ENCODE data around the gene LSMEM2. TPM values are rescaled to one million over a fixed set of nuclear protein-coding genes. Genes with fewer than 3 reads are reported as not detected.

Gene LSMEM2
- total RNA-seq, 1 experiment from 2014 or later: 0.57 TPM

- peaks cover 52% of the 10 kb centered on the region for H3K4me1 Mint-ChIP-seq
- H3K36me3 Mint-ChIP-seq: no peaks in the 10 kb centered on the region
- DNase-seq (ENCODE audit: low spot score): no peak
- H3K27ac Mint-ChIP-seq: no peak overlapping the region
- POLR2A ChIA-PET: interaction anchor here (0.9 kb wide), 1 partner anchor 10 kb away, joined by 3 read pairs; no protein-coding TSS in a partner anchor
- ATAC-seq: no peak
- H3K27me3 Mint-ChIP-seq (ENCODE audit: low read depth): peaks cover 28% of the 10 kb centered on the region
- no peak overlapping the region for H3K4me3 Mint-ChIP-seq
- no peaks in the 10 kb centered on the region for H3K9me3 Mint-ChIP-seq
- TF ChIP-seq GRHL2 (CRISPR knock-in tag; IDR thresholded peaks at IDR 0.05; ENCODE audit: insufficient replicate concordance, severe bottlenecking): no peak
- TF ChIP-seq, protein P1, sequence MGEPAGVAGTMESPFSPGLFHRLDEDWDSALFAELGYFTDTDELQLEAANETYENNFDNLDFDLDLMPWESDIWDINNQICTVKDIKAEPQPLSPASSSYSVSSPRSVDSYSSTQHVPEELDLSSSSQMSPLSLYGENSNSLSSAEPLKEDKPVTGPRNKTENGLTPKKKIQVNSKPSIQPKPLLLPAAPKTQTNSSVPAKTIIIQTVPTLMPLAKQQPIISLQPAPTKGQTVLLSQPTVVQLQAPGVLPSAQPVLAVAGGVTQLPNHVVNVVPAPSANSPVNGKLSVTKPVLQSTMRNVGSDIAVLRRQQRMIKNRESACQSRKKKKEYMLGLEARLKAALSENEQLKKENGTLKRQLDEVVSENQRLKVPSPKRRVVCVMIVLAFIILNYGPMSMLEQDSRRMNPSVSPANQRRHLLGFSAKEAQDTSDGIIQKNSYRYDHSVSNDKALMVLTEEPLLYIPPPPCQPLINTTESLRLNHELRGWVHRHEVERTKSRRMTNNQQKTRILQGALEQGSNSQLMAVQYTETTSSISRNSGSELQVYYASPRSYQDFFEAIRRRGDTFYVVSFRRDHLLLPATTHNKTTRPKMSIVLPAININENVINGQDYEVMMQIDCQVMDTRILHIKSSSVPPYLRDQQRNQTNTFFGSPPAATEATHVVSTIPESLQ (CRISPR knock-in tag; IDR thresholded peaks at IDR 0.05): no peak
- no peak for TF ChIP-seq NR2C2 (CRISPR knock-in tag; IDR thresholded peaks at IDR 0.05)
- TF ChIP-seq, protein P2, sequence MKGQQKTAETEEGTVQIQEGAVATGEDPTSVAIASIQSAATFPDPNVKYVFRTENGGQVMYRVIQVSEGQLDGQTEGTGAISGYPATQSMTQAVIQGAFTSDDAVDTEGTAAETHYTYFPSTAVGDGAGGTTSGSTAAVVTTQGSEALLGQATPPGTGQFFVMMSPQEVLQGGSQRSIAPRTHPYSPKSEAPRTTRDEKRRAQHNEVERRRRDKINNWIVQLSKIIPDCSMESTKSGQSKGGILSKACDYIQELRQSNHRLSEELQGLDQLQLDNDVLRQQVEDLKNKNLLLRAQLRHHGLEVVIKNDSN (CRISPR knock-in tag; IDR thresholded peaks at IDR 0.05): no peak
- no peak for TF ChIP-seq ETV6 (CRISPR knock-in tag; IDR thresholded peaks at IDR 0.05)
- no peak for TF ChIP-seq ZNF532 (CRISPR knock-in tag; IDR thresholded peaks at IDR 0.05; ENCODE audit: borderline replicate concordance)
- TF ChIP-seq ESRRA (CRISPR knock-in tag; IDR thresholded peaks at IDR 0.05; ENCODE audit: borderline replicate concordance): no peak
- TF ChIP-seq CBFB (CRISPR knock-in tag; IDR thresholded peaks at IDR 0.05; ENCODE audit: low read depth): no peak
- TF ChIP-seq NR1H2 (CRISPR knock-in tag; IDR thresholded peaks at IDR 0.05): no peak
- no peak for TF ChIP-seq ZNF219 (CRISPR knock-in tag; IDR thresholded peaks at IDR 0.05; ENCODE audit: borderline replicate concordance)
- CTCF ChIA-PET: interaction anchor here (1.9 to 12.5 kb wide), 4 partner anchors 11 to 77 kb away, joined by 8 to 145 read pairs (median 48); partner anchors contain the start of gene GNAT1
These were observed 8.3 kb upstream of the LSMEM2 start for GRCh38 chr3:50270422-50271224.

DNA sequence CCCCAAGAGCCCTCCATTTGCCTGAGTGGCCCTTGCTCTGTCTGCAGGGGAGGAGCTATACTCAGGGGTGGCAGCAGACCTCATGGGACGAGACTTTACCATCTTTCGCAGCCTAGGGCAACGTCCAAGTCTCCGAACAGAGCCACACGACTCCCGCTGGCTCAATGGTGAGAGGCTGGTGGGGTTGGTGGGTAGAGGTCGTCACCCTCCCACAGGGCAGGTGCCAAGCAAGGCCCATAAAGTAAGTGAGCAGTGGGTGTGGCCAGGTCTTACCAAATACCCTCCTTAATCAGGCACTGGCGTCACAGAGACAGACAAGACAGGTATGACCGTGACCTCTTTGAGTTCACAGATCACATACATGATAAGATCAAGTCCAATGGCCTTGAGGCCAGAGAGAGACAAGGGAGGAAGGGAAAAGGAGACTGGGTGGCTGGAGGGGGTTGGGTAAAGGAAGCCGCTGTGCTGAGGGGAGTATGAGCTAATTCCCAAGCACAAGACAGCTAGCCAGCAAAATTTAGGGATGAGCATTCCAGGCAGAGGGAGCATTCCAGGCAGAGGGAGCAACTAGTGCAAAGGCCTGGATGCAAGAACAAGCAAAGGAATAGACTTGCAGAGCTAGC lies 7.5 kb upstream of the LSMEM2 start:
- H3K4me1 Mint-ChIP-seq: peaks cover 52% of the 10 kb centered on the region
- no peaks in the 10 kb centered on the region for H3K9me3 Mint-ChIP-seq
- no peaks in the 10 kb centered on the region for H3K36me3 Mint-ChIP-seq
- peak overlapping the region; percentile 8; the same call in 1 of the 2 replicates for H3K27ac Mint-ChIP-seq
- H3K4me3 Mint-ChIP-seq: no peak overlapping the region
- CTCF ChIA-PET: interaction anchor here (0.6 to 12.5 kb wide), 9 partner anchors 12 to 316 kb away, joined by 3 to 145 read pairs (median 5); partner anchors contain the start of gene GNAT1
- H3K27me3 Mint-ChIP-seq (ENCODE audit: low read depth): peaks cover 36% of the 10 kb centered on the region
- no peak for ATAC-seq
- DNase-seq (ENCODE audit: low spot score): no peak
- POLR2A ChIA-PET: interaction anchor here (0.9 to 1.0 kb wide), 2 partner anchors 11 kb away, joined by 3 read pairs; no protein-coding TSS in a partner anchor
- no peak for TF ChIP-seq FOXJ3 (CRISPR knock-in tag; IDR thresholded peaks at IDR 0.05; ENCODE audit: borderline replicate concordance)
- TF ChIP-seq GTF2I (CRISPR knock-in tag; conservative IDR thresholded peaks at IDR 0.05): no peak
- TF ChIP-seq FOXP4 (CRISPR knock-in tag; IDR thresholded peaks at IDR 0.05): no peak
- TF ChIP-seq CDX4 (CRISPR knock-in tag; IDR thresholded peaks at IDR 0.05; ENCODE audit: borderline replicate concordance): no peak
- no peak for TF ChIP-seq ZNF219 (CRISPR knock-in tag; IDR thresholded peaks at IDR 0.05; ENCODE audit: borderline replicate concordance)
- TF ChIP-seq SMAD3 (CRISPR knock-in tag; IDR thresholded peaks at IDR 0.05; ENCODE audit: borderline replicate concordance): no peak
- TF ChIP-seq CBFB (CRISPR knock-in tag; IDR thresholded peaks at IDR 0.05; ENCODE audit: low read depth): no peak
- TF ChIP-seq USF2 (CRISPR knock-in tag; IDR thresholded peaks at IDR 0.05): no peak
- TF ChIP-seq, protein P3, sequence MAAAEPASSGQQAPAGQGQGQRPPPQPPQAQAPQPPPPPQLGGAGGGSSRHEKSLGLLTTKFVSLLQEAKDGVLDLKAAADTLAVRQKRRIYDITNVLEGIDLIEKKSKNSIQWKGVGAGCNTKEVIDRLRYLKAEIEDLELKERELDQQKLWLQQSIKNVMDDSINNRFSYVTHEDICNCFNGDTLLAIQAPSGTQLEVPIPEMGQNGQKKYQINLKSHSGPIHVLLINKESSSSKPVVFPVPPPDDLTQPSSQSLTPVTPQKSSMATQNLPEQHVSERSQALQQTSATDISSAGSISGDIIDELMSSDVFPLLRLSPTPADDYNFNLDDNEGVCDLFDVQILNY (CRISPR knock-in tag; IDR thresholded peaks at IDR 0.05): no peak
- TF ChIP-seq JAZF1 (CRISPR knock-in tag; IDR thresholded peaks at IDR 0.05): no peak
- no peak for TF ChIP-seq GABPB1 (CRISPR knock-in tag; IDR thresholded peaks at IDR 0.05)
- TF ChIP-seq ZMAT4 (CRISPR knock-in tag; IDR thresholded peaks at IDR 0.05): no peak

All from WTC11 (cell line).